OCI-M2 (cell line): Measurements from ENCODE around the gene MAST4.

Experiments used
- DNase-seq: peaks from one replicate; lab custom pipeline; 2025; ENCODE audit not compliant: unreplicated experiment; lab: John Stamatoyannopoulos, UW

Gene MAST4

DNA sequence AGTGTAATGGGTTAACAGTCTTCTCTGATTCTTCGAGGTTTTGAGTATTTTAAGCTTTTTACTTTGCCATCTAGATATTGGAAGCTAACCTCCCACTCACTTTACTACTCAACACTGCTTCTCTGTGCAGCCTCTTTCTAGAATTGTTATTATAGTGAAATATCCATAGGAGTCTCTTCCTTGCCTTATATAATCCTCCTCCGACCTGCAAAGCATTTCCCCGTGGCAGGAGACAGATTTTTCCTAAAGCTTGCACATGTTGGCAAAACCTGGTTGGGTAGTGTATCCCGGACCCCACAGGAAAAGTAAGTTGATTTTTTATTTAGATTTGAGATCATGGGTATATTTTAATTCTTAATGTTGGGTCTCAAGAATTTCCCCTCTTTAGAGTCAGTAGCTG is 351.3 kb downstream of the MAST4 start:
- no peak for DNase-seq

- DNase-seq, result no peak
Measured at GRCh38 chr5:66949066-66949465, 352.9 kb downstream of the MAST4 start.

DNA sequence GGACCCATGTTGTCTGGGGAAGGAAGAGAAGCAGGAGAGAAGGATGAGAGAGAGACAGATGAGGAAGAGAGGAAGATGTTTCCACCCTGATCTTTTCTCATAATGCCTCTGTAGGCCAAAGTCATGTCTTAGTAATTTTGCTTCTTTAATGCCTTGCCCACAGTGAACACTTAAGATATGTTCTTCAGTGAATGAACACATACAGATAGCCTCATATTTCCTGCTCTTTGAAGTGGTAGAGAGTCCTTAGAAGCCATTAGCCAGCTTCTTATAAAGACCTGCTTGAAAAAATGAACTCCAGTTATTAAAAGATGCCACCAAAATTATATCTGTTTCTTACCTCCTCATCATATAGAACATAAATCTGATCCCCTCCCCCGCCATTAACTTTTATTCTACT is 356.0 kb downstream of the MAST4 start:
- DNase-seq, result no peak

DNA sequence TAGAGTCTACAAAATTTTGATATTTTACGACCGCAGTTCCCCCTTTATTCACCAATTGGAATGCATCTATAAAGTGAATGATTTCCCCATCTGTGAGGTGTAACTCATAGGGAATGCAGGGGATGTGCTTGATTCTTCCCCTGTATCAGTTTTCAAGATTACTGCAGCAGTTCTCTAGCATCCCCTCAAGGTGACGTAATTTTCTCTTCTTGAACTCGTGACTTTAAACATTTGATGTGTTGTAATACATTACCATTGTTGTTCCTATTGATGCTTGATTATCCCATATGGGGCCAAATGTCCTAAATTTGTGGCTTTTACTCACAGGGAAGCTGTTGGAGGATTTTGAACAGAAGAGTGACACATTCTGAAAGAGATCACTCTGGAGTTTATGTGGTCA is 360.2 kb downstream of the MAST4 start:
- no peak for DNase-seq

GRCh38 chr5:66958201-66958979 is 362.2 kb downstream of the MAST4 start:
- no peak for DNase-seq

DNA sequence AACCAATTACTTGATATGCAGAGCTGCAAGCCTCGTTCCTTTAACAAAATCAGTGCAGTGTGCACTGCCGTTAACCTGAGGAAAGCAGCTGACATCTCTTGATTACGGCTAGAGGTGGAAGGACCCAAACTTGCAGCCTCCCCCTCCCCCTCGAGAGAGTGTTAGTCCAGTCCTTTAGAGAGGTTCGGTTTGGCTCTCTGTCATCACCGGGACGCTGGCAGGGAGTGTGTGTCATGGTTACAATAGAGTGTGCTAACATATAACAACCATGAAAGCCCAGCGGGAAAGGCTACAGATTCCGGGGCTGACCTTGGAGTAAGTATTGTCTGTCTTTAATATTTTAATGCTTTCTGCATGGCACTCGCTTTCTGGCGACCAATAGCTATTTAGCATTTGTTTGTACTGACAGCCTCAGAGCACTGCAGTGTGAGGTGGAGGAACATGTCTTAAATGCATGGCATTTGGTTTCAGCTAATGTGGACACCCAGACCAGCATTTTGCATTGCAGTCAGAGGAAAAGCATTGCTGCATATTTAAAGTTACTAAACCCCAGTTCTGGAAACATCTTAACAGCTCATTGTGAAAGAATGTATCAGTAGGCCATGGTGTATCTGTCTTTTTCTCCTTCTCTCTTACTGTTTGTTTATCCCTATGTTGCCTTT is 362.9 kb downstream of the MAST4 start:
- DNase-seq, result no peak

- no peak for DNase-seq
Measured at GRCh38 chr5:66959653-66960052, 363.5 kb downstream of the MAST4 start.

DNA sequence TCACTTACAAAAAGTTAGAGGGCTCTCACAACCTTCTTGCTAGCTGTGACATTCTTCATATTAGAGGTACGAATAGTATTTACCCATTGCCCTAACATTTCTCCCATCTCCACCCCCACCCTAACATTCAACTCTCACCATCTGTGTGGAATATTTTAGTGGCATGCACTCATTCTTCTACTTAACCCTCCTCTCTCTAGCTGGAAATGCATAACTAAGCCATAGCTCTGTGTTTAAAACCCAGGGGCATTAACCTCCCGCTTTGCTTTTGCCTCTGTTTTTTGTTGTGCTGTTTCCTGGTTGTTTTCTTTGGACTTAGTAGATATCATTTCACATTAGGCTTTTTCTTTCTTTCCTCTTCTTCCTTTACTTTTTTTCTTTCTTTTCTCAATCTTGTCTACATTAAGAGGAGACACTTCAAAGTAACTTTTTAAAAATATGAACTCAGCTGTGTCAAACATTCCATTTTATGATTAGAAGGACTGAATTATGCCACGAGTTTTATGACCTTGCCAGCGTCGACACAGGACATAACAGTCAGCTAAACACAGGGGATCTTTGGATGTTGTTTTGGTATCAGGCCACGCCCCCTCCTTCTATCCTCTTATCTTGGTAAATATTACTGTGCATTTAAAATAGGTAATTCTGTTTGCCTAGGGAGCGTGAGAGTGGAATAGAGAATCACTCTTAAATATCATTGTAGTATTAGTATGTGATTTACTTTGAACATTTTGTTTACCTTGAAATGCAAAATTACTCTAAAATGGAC is 364.4 kb downstream of the MAST4 start:
- DNase-seq, result no peak

- DNase-seq, result no peak
Measured at GRCh38 chr5:66963559-66963971, 367.4 kb downstream of the MAST4 start.

DNA sequence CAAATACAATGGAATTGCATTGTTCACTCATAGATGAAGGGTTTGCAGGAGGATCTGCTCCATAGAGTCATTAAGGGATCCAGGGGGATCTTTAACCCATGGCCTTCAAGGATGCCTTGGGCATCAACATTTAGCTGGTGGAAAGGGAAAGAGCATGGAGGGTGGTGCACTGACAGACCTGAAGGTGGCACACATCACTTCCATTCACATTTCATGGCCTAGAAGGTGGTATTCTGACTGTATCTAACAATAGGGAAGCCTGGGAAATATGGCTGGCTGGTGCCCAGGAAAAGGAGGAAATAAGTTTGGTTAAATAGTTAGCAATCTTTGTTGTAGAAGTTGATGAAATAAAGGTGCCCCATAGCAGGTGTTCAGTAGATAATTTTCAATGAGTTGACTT is 370.2 kb downstream of the MAST4 start:
- no peak for DNase-seq

GRCh38 chr5:66967102-66967501 is 370.9 kb downstream of the MAST4 start:
- no peak for DNase-seq

DNA sequence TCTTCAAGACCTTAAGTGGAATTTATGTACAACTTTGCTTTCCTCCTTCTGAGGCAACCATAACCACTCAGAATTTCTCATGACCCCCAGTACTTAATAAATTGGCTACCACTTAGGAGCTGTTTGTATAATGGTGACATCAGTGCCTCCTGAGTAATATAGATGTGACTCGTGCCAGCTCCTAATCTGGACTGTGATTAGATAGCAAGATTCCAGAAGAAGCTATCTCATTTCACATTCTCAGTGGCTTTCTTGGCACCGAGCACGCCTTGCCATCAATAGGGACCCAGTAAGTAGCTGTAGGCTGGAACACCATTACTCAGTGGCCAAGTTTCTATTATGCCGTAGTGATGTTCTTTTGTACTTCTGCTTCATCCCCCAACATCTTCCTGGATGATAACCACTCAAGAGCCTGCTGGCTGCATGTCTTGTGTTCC is 371.7 kb downstream of the MAST4 start:
- DNase-seq, result no peak

DNA sequence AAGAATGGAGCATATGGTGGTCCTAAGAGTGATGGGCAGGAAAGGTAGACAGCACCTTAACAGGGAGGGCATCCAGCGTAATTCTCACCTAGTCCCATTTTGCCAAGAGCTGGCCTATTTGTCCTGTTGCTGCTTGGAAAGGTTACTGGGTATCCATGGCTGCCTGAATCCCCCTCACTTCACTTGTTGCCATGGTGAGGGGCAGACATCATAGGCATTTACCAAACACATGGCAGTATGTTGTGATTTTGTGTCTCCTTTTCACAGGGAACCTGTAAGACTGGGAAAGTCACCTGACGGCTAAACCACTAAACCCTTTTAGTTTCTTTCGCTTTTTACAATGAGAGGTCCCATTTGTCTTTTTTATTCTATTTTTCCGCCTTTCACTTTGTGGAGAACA is 373.3 kb downstream of the MAST4 start:
- DNase-seq, result no peak

DNA sequence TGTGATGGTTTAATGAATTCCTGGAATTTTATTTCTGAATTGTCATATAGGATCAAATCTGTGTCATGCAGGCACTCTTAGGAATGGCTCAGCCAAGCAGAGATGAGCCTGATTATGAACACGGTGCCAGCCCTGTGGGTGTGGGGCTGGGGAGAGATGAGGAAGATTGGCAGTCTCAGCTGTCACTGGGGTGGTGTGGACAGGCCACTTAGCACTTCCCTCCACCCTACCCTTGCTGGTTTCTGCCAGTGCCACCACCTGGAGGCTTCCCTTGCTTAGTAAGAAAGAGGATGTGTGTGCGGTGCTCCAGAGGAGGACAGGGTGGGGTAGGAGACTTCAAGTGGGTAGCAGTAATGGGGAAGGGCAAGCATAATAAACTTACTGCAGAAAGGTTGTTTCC is 373.8 kb downstream of the MAST4 start:
- DNase-seq, result no peak

- DNase-seq, result no peak
Measured at GRCh38 chr5:66972004-66972403, 375.8 kb downstream of the MAST4 start.

- DNase-seq, result no peak
Measured at GRCh38 chr5:66974256-66974655, 378.1 kb downstream of the MAST4 start.

- DNase-seq, result no peak
Measured at GRCh38 chr5:66976108-66976507, 379.9 kb downstream of the MAST4 start.

- DNase-seq, result no peak
Measured at GRCh38 chr5:66979738-66980137, 383.5 kb downstream of the MAST4 start.

DNA sequence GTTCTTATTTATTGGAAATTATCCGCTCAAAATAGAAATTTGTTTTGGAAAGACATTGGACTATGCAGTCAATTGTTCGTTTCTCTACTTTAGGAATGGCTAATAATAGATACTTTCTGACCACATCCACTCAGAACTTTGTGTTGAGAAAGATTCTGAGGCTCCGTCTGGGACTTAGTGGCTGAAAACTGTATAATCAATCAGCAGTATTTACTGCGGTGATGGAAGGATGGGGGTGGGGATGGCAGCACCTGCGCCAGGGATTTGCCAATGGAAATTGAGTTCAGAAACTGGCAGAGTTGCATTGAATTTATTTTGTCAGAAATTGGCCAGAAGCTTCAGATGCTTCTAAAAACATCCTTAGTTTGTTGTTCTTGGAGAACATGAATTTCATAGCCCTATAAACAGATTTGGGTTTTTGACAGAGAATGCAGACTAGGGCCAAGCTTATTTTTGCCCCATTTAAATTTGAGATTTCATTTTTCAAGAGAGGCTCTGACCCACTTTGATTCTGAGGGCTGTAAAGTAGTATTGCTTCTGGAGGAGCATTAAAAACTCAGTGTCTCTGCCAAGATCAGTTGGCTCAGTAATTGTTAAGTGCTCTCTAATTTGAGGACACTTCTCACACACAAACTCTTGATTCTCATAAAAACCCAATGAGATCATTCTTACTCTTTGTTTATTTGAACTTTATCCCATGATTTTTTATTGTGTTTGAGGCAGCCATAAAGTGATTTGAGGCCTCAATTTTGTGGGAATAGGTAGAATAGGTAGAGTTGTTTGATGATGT is 385.3 kb downstream of the MAST4 start:
- no peak for DNase-seq

DNA sequence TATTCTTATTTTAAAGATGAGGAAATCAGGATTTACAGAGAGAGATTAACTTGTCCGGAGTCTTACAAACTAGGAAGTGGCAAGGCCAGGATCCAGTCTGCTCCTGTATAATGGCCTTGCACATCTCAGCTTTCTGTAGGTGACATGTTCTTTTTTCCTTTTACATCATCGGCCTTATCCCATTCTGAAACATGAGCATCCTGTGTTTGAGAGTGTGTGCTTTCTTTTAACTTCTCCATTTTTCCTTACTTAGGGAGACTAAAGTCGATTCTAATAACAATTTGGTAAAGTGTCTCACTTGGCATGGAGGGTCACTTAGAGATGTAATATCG is 385.8 kb downstream of the MAST4 start:
- no peak for DNase-seq

DNA sequence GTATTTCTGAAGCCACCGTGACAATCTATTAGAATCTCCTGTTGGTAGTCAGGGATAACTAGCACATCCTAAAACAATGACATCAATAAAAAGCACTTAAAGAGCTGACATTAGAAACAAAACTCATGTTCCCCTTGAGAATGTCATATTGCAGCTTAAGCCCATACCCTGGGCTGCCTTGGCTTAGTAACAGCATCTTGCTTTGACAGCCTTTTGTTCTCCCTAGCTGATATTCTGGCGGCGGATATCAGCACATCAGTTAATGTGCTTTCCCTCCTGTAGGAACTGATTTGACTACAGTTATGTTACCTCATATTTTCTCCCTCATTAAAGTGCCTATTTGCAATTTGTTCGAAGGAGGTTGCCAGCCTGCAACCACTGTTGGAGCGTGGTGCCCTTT is 386.3 kb downstream of the MAST4 start:
- no peak for DNase-seq
